ENCODE data around the gene CFAP410. TPM values are rescaled to one million over a fixed set of nuclear protein-coding genes. Genes with fewer than 3 reads are reported as not detected.

Gene CFAP410
- total and polyA plus RNA-seq, 2 experiments from 2014 or later = 17.0 to 19.8 TPM

GRCh38 chr21:44318489-44319285, 20.5 kb downstream of the CFAP410 start:
- DNase-seq = no peak
- no peak overlapping the region for H3K27ac ChIP-seq
- H3K36me3 ChIP-seq (ENCODE audit: low read depth) = no peaks in the 10 kb centered on the region; the same call in 1 of the 2 replicates
- no peak overlapping the region for H3K9ac ChIP-seq
- H3K79me2 ChIP-seq (ENCODE audit: insufficient read depth) = no peaks in the 10 kb centered on the region
- in situ Hi-C loops (cut with MboI) = no loop called here
- no peaks in the 10 kb centered on the region for H3K27me3 ChIP-seq (replicated peaks; ENCODE audit: insufficient read depth)
- TF ChIP-seq EZH2 (IDR thresholded peaks at IDR 0.05; ENCODE audit: insufficient read depth, poor library complexity, severe bottlenecking) (no peak), EZH2phosphoT487 (IDR thresholded peaks at IDR 0.05; ENCODE audit: insufficient read depth, low read depth) (no peak)
- H3K4me2 ChIP-seq (ENCODE audit: unreplicated experiment) = no peak overlapping the region
- H3K4me1 ChIP-seq (ENCODE audit: insufficient read depth) = no peaks in the 10 kb centered on the region
- H2AFZ ChIP-seq = no peak overlapping the region
- H3K4me3 ChIP-seq = no peak overlapping the region
- H3K9me3 ChIP-seq (ENCODE audit: low read depth) = no peaks in the 10 kb centered on the region
- no peaks in the 10 kb centered on the region for H3K9me2 ChIP-seq (ENCODE audit: insufficient read depth)
- H3F3A ChIP-seq (ENCODE audit: insufficient read depth) = no peaks in the 10 kb centered on the region
- 97% methylated on average over 19 to 25 of the region's 25 CpGs for WGBS, 2 experiments (ENCODE audit: low coverage in 1 of 2, low lambda C conversion rate in 2 of 2, missing lambda C conversion rate in 2 of 2)
- no peaks in the 10 kb centered on the region for H4K20me1 ChIP-seq (ENCODE audit: insufficient read depth)

GRCh38 chr21:44317871-44318270, 21.3 kb downstream of the CFAP410 start:
- H3K9ac ChIP-seq = no peak overlapping the region
- H3K27me3 ChIP-seq (replicated peaks; ENCODE audit: insufficient read depth) = no peaks in the 10 kb centered on the region
- no peaks in the 10 kb centered on the region for H4K20me1 ChIP-seq (ENCODE audit: insufficient read depth)
- no peak overlapping the region for H3K4me2 ChIP-seq (ENCODE audit: unreplicated experiment)
- H3F3A ChIP-seq (ENCODE audit: insufficient read depth) = no peaks in the 10 kb centered on the region
- TF ChIP-seq EZH2phosphoT487 (IDR thresholded peaks at IDR 0.05; ENCODE audit: insufficient read depth, low read depth) (no peak), EZH2 (IDR thresholded peaks at IDR 0.05; ENCODE audit: insufficient read depth, poor library complexity, severe bottlenecking) (no peak)
- no peaks in the 10 kb centered on the region; the same call in 1 of the 2 replicates for H3K36me3 ChIP-seq (ENCODE audit: low read depth)
- in situ Hi-C loops (cut with MboI) = no loop called here
- H3K27ac ChIP-seq = no peak overlapping the region
- DNase-seq = no peak
- no peak overlapping the region for H3K4me3 ChIP-seq
- no peak overlapping the region for H2AFZ ChIP-seq
- 96 to 98% methylated on average over 22 of the region's 22 CpGs for WGBS, 2 experiments (ENCODE audit: low coverage in 1 of 2, low lambda C conversion rate in 2 of 2, missing lambda C conversion rate in 2 of 2)
- no peaks in the 10 kb centered on the region for H3K9me2 ChIP-seq (ENCODE audit: insufficient read depth)
- no peaks in the 10 kb centered on the region for H3K79me2 ChIP-seq (ENCODE audit: insufficient read depth)
- H3K4me1 ChIP-seq (ENCODE audit: insufficient read depth) = no peaks in the 10 kb centered on the region
- H3K9me3 ChIP-seq (ENCODE audit: low read depth) = no peaks in the 10 kb centered on the region

GRCh38 chr21:44317241-44317782, 21.9 kb downstream of the CFAP410 start:
- H3K9me3 ChIP-seq (ENCODE audit: low read depth) = no peaks in the 10 kb centered on the region
- no peaks in the 10 kb centered on the region for H4K20me1 ChIP-seq (ENCODE audit: insufficient read depth)
- WGBS, 2 experiments (ENCODE audit: low coverage in 1 of 2, low lambda C conversion rate in 2 of 2, missing lambda C conversion rate in 2 of 2) = 97% methylated on average over 18 to 19 of the region's 19 CpGs
- in situ Hi-C loops (cut with MboI) = no loop called here
- no peaks in the 10 kb centered on the region for H3K79me2 ChIP-seq (ENCODE audit: insufficient read depth)
- H3K27me3 ChIP-seq (replicated peaks; ENCODE audit: insufficient read depth) = no peaks in the 10 kb centered on the region
- no peaks in the 10 kb centered on the region; the same call in 1 of the 2 replicates for H3K36me3 ChIP-seq (ENCODE audit: low read depth)
- H3K4me1 ChIP-seq (ENCODE audit: insufficient read depth) = no peaks in the 10 kb centered on the region
- H3K4me2 ChIP-seq (ENCODE audit: unreplicated experiment) = no peak overlapping the region
- no peak for DNase-seq
- no peak overlapping the region for H3K9ac ChIP-seq
- TF ChIP-seq EZH2 (IDR thresholded peaks at IDR 0.05; ENCODE audit: insufficient read depth, poor library complexity, severe bottlenecking) (no peak), EZH2phosphoT487 (IDR thresholded peaks at IDR 0.05; ENCODE audit: insufficient read depth, low read depth) (no peak)
- no peaks in the 10 kb centered on the region for H3F3A ChIP-seq (ENCODE audit: insufficient read depth)
- no peak overlapping the region for H2AFZ ChIP-seq
- no peak overlapping the region for H3K4me3 ChIP-seq
- no peak overlapping the region for H3K27ac ChIP-seq
- H3K9me2 ChIP-seq (ENCODE audit: insufficient read depth) = no peaks in the 10 kb centered on the region

- Histone ChIP-seq H4K20me1 (ENCODE audit: insufficient read depth) (no peaks in the 10 kb centered on the region), H3K36me3 (ENCODE audit: low read depth) (no peaks in the 10 kb centered on the region; the same call in 1 of the 2 replicates), H3K4me3 (no peak overlapping the region), H3K79me2 (ENCODE audit: insufficient read depth) (no peaks in the 10 kb centered on the region), H3K9ac (no peak overlapping the region), H3K27ac (no peak overlapping the region), H3K4me1 (ENCODE audit: insufficient read depth) (no peaks in the 10 kb centered on the region), H3K9me3 (ENCODE audit: low read depth) (no peaks in the 10 kb centered on the region), H3K9me2 (ENCODE audit: insufficient read depth) (no peaks in the 10 kb centered on the region), H3F3A (ENCODE audit: insufficient read depth) (no peaks in the 10 kb centered on the region), H3K27me3 (replicated peaks; ENCODE audit: insufficient read depth) (no peaks in the 10 kb centered on the region), H2AFZ (no peak overlapping the region), H3K4me2 (ENCODE audit: unreplicated experiment) (no peak overlapping the region)
- in situ Hi-C loops (cut with MboI) = no loop called here
- TF ChIP-seq EZH2 (IDR thresholded peaks at IDR 0.05; ENCODE audit: insufficient read depth, poor library complexity, severe bottlenecking) (no peak), EZH2phosphoT487 (IDR thresholded peaks at IDR 0.05; ENCODE audit: insufficient read depth, low read depth) (no peak)
- WGBS, 2 experiments (ENCODE audit: low coverage in 1 of 2, low lambda C conversion rate in 2 of 2, missing lambda C conversion rate in 2 of 2) = 92 to 96% methylated on average over 26 to 27 of the region's 27 CpGs
- DNase-seq = no peak
Measured at GRCh38 chr21:44316277-44316900, 22.8 kb downstream of the CFAP410 start.
